Measurements from ENCODE around the gene ADIPOR2.

Gene ADIPOR2

GRCh38 chr12:1811948-1812291 is 121.0 kb downstream of the ADIPOR2 start:
- no peak overlapping the region for H3K14ac ChIP-seq (ENCODE audit: low read length in 2 of 2)
- H2BK12ac ChIP-seq (ENCODE audit: low read length in 2 of 2) = peak overlapping the region; percentile 63 to 86
- peak overlapping the region in 1 of 2 experiments; percentile 6 for H3K23ac ChIP-seq (ENCODE audit: low read length in 2 of 2)
- H3K9ac ChIP-seq (ENCODE audit: low read length) = no peak overlapping the region
- peaks cover 9 to 49% of the 10 kb centered on the region in 2 experiments for H3K27me3 ChIP-seq (ENCODE audit: control insufficient read depth in 1 of 2, insufficient read depth in 1 of 2, low read length in 2 of 2)
- H4K8ac ChIP-seq (ENCODE audit: low read length) = peak overlapping the region; percentile 69
- peak overlapping the region; percentile 83 for H2BK120ac ChIP-seq (ENCODE audit: low read depth, low read length)
- no peak overlapping the region for H3K4me2 ChIP-seq (ENCODE audit: low read length, poor library complexity, severe bottlenecking)
- H3K79me1 ChIP-seq (replicated peaks; ENCODE audit: low read length, poor library complexity, severe bottlenecking) = no peaks in the 10 kb centered on the region
- no peak overlapping the region for H3K4me3 ChIP-seq (ENCODE audit: insufficient read depth in 1 of 2, low read depth in 1 of 2, low read length in 2 of 2)
- H3K4ac ChIP-seq (ENCODE audit: low read depth in 1 of 2, low read length in 2 of 2) = peak overlapping the region in 1 of 2 experiments; percentile 76
- no peak overlapping the region for H2AK5ac ChIP-seq (ENCODE audit: low read length, severe bottlenecking)
- peak overlapping the region; percentile 81 for H4K91ac ChIP-seq (ENCODE audit: low read length)
- H2BK5ac ChIP-seq (ENCODE audit: low read depth, low read length, poor library complexity, severe bottlenecking) = no peak overlapping the region
- DNase-seq = no peak
- no peak overlapping the region for H2BK15ac ChIP-seq (ENCODE audit: low read depth, poor library complexity, severe bottlenecking)
- H3K9me3 ChIP-seq (ENCODE audit: control insufficient read depth, low read length) = no peaks in the 10 kb centered on the region
- no peak overlapping the region for H2AFZ ChIP-seq (ENCODE audit: low read depth, low read length)
- 80% methylated on average over 6 of the region's 6 CpGs for WGBS
- H3K36me3 ChIP-seq (ENCODE audit: control insufficient read depth in 1 of 2, insufficient read depth in 2 of 2, low read depth in 1 of 2, low read length in 2 of 2) = no peaks in the 10 kb centered on the region
- H3K4me1 ChIP-seq (ENCODE audit: control insufficient read depth, insufficient read depth, low read depth, low read length) = peaks cover 8% of the 10 kb centered on the region
- H3K18ac ChIP-seq (ENCODE audit: low read depth in 1 of 2, low read length in 2 of 2) = peak overlapping the region; percentile 26 to 74
- no peak overlapping the region for H3K27ac ChIP-seq (ENCODE audit: low read length, poor library complexity, severe bottlenecking)

GRCh38 chr12:1812650-1813302 is 121.9 kb downstream of the ADIPOR2 start:
- peak overlapping the region; percentile 70 to 77 for H3K18ac ChIP-seq (ENCODE audit: low read depth in 1 of 2, low read length in 2 of 2)
- H4K8ac ChIP-seq (ENCODE audit: low read length) = peak overlapping the region; percentile 79
- H2BK5ac ChIP-seq (ENCODE audit: low read depth, low read length, poor library complexity, severe bottlenecking) = no peak overlapping the region
- peak overlapping the region; percentile 49 to 76 for H2BK12ac ChIP-seq (ENCODE audit: low read length in 2 of 2)
- H3K27me3 ChIP-seq (ENCODE audit: control insufficient read depth in 1 of 2, insufficient read depth in 1 of 2, low read length in 2 of 2) = peaks cover 9 to 53% of the 10 kb centered on the region in 2 experiments
- no peak overlapping the region for H3K4me2 ChIP-seq (ENCODE audit: low read length, poor library complexity, severe bottlenecking)
- no peak overlapping the region for H2AFZ ChIP-seq (ENCODE audit: low read depth, low read length)
- peak overlapping the region; percentile 35 for H2BK120ac ChIP-seq (ENCODE audit: low read depth, low read length)
- no peak overlapping the region for H2AK5ac ChIP-seq (ENCODE audit: low read length, severe bottlenecking)
- H3K4ac ChIP-seq (ENCODE audit: low read depth in 1 of 2, low read length in 2 of 2) = peak overlapping the region; percentile 52 to 76
- peak overlapping the region in 1 of 2 experiments; percentile 62 for H3K14ac ChIP-seq (ENCODE audit: low read length in 2 of 2)
- H3K9ac ChIP-seq (ENCODE audit: low read length) = no peak overlapping the region
- H4K91ac ChIP-seq (ENCODE audit: low read length) = peak overlapping the region; percentile 52
- DNase-seq = peak; percentile 88
- peaks cover 6% of the 10 kb centered on the region for H3K4me1 ChIP-seq (ENCODE audit: control insufficient read depth, insufficient read depth, low read depth, low read length)
- no peaks in the 10 kb centered on the region for H3K79me1 ChIP-seq (replicated peaks; ENCODE audit: low read length, poor library complexity, severe bottlenecking)
- WGBS = 39% methylated on average over 17 of the region's 17 CpGs
- no peak overlapping the region for H3K27ac ChIP-seq (ENCODE audit: low read length, poor library complexity, severe bottlenecking)
- H3K36me3 ChIP-seq (ENCODE audit: control insufficient read depth in 1 of 2, insufficient read depth in 2 of 2, low read depth in 1 of 2, low read length in 2 of 2) = no peaks in the 10 kb centered on the region
- H3K4me3 ChIP-seq (ENCODE audit: insufficient read depth in 1 of 2, low read depth in 1 of 2, low read length in 2 of 2) = no peak overlapping the region
- H3K23ac ChIP-seq (ENCODE audit: low read length in 2 of 2) = no peak overlapping the region
- H2BK15ac ChIP-seq (ENCODE audit: low read depth, poor library complexity, severe bottlenecking) = peak overlapping the region; percentile 56
- H3K9me3 ChIP-seq (ENCODE audit: control insufficient read depth, low read length) = no peaks in the 10 kb centered on the region

GRCh38 chr12:1814266-1814665 is 123.4 kb downstream of the ADIPOR2 start:
- H3K23ac ChIP-seq (ENCODE audit: low read length in 2 of 2) = no peak overlapping the region
- peaks cover 14 to 52% of the 10 kb centered on the region in 2 experiments for H3K27me3 ChIP-seq (ENCODE audit: control insufficient read depth in 1 of 2, insufficient read depth in 1 of 2, low read length in 2 of 2)
- no peaks in the 10 kb centered on the region for H3K36me3 ChIP-seq (ENCODE audit: control insufficient read depth in 1 of 2, insufficient read depth in 2 of 2, low read depth in 1 of 2, low read length in 2 of 2)
- no peak overlapping the region for H2AFZ ChIP-seq (ENCODE audit: low read depth, low read length)
- H2BK15ac ChIP-seq (ENCODE audit: low read depth, poor library complexity, severe bottlenecking) = no peak overlapping the region
- H3K4me1 ChIP-seq (ENCODE audit: control insufficient read depth, insufficient read depth, low read depth, low read length) = peaks cover 6% of the 10 kb centered on the region
- H3K27ac ChIP-seq (ENCODE audit: low read length, poor library complexity, severe bottlenecking) = no peak overlapping the region
- H2BK120ac ChIP-seq (ENCODE audit: low read depth, low read length) = no peak overlapping the region
- no peak overlapping the region for H2AK5ac ChIP-seq (ENCODE audit: low read length, severe bottlenecking)
- H3K4ac ChIP-seq (ENCODE audit: low read depth in 1 of 2, low read length in 2 of 2) = no peak overlapping the region
- no peak overlapping the region for H3K14ac ChIP-seq (ENCODE audit: low read length in 2 of 2)
- no peak overlapping the region for H2BK5ac ChIP-seq (ENCODE audit: low read depth, low read length, poor library complexity, severe bottlenecking)
- no peak overlapping the region for H3K4me2 ChIP-seq (ENCODE audit: low read length, poor library complexity, severe bottlenecking)
- H3K79me1 ChIP-seq (replicated peaks; ENCODE audit: low read length, poor library complexity, severe bottlenecking) = no peaks in the 10 kb centered on the region
- no peak for DNase-seq
- peak overlapping the region in 1 of 2 experiments; percentile 30 for H2BK12ac ChIP-seq (ENCODE audit: low read length in 2 of 2)
- WGBS = 87% methylated on average over 8 of the region's 8 CpGs
- no peak overlapping the region for H3K4me3 ChIP-seq (ENCODE audit: insufficient read depth in 1 of 2, low read depth in 1 of 2, low read length in 2 of 2)
- H3K9me3 ChIP-seq (ENCODE audit: control insufficient read depth, low read length) = no peaks in the 10 kb centered on the region
- no peak overlapping the region for H4K91ac ChIP-seq (ENCODE audit: low read length)
- H3K18ac ChIP-seq (ENCODE audit: low read depth in 1 of 2, low read length in 2 of 2) = no peak overlapping the region
- H3K9ac ChIP-seq (ENCODE audit: low read length) = no peak overlapping the region
- H4K8ac ChIP-seq (ENCODE audit: low read length) = no peak overlapping the region

GRCh38 chr12:1815108-1815507 is 124.2 kb downstream of the ADIPOR2 start:
- WGBS = 89% methylated on average over 2 of the region's 3 CpGs
- no peaks in the 10 kb centered on the region for H3K79me1 ChIP-seq (replicated peaks; ENCODE audit: low read length, poor library complexity, severe bottlenecking)
- no peak overlapping the region for H3K18ac ChIP-seq (ENCODE audit: low read depth in 1 of 2, low read length in 2 of 2)
- no peak overlapping the region for H3K4me2 ChIP-seq (ENCODE audit: low read length, poor library complexity, severe bottlenecking)
- H3K14ac ChIP-seq (ENCODE audit: low read length in 2 of 2) = no peak overlapping the region
- H2AK5ac ChIP-seq (ENCODE audit: low read length, severe bottlenecking) = no peak overlapping the region
- H3K23ac ChIP-seq (ENCODE audit: low read length in 2 of 2) = no peak overlapping the region
- peaks cover 6% of the 10 kb centered on the region for H3K4me1 ChIP-seq (ENCODE audit: control insufficient read depth, insufficient read depth, low read depth, low read length)
- no peak overlapping the region for H4K8ac ChIP-seq (ENCODE audit: low read length)
- H3K4me3 ChIP-seq (ENCODE audit: insufficient read depth in 1 of 2, low read depth in 1 of 2, low read length in 2 of 2) = no peak overlapping the region
- H4K91ac ChIP-seq (ENCODE audit: low read length) = no peak overlapping the region
- H3K36me3 ChIP-seq (ENCODE audit: control insufficient read depth in 1 of 2, insufficient read depth in 2 of 2, low read depth in 1 of 2, low read length in 2 of 2) = no peaks in the 10 kb centered on the region
- H3K9me3 ChIP-seq (ENCODE audit: control insufficient read depth, low read length) = no peaks in the 10 kb centered on the region
- no peak overlapping the region for H2BK12ac ChIP-seq (ENCODE audit: low read length in 2 of 2)
- H3K27ac ChIP-seq (ENCODE audit: low read length, poor library complexity, severe bottlenecking) = no peak overlapping the region
- no peak overlapping the region for H2BK120ac ChIP-seq (ENCODE audit: low read depth, low read length)
- DNase-seq = no peak
- H2BK5ac ChIP-seq (ENCODE audit: low read depth, low read length, poor library complexity, severe bottlenecking) = no peak overlapping the region
- H2AFZ ChIP-seq (ENCODE audit: low read depth, low read length) = no peak overlapping the region
- H2BK15ac ChIP-seq (ENCODE audit: low read depth, poor library complexity, severe bottlenecking) = peak overlapping the region; percentile 12
- H3K27me3 ChIP-seq (ENCODE audit: control insufficient read depth in 1 of 2, insufficient read depth in 1 of 2, low read length in 2 of 2) = peaks cover 22 to 61% of the 10 kb centered on the region in 2 experiments
- H3K9ac ChIP-seq (ENCODE audit: low read length) = no peak overlapping the region
- no peak overlapping the region for H3K4ac ChIP-seq (ENCODE audit: low read depth in 1 of 2, low read length in 2 of 2)

Measured in mesenchymal stem cell (in vitro differentiated cells and primary cell).